C4-2B (cell line): ENCODE data around the gene STEAP2.
"Not testable (repeated sequence)": the region's sequence is repeated elsewhere in the genome, so short reads cannot be mapped to it uniquely, and the experiment has no call there.

Experiments
- H3K27ac ChIP-seq: fragments of 450-650 bp; 2 replicates; pipeline ENCODE4 v1.5.1; 2017
- CTCF ChIP-seq: fragments of 450-650 bp; conservative IDR thresholded peaks from 2 replicates; pipeline ENCODE4 v1.5.1; 2017; ENCODE audit warnings: mild to moderate bottlenecking
- ZFX ChIP-seq: fragments of 450-650 bp; IDR thresholded peaks from 2 replicates; pipeline ENCODE4 v1.6.1; 2017

STEAP2 gene

GRCh38 chr7:90244565-90244908, 33.0 kb downstream of the STEAP2 start:
- peak overlapping the region; percentile 78 for H3K27ac ChIP-seq
- TF ChIP-seq ZFX (no peak), CTCF (no peak)

DNA sequence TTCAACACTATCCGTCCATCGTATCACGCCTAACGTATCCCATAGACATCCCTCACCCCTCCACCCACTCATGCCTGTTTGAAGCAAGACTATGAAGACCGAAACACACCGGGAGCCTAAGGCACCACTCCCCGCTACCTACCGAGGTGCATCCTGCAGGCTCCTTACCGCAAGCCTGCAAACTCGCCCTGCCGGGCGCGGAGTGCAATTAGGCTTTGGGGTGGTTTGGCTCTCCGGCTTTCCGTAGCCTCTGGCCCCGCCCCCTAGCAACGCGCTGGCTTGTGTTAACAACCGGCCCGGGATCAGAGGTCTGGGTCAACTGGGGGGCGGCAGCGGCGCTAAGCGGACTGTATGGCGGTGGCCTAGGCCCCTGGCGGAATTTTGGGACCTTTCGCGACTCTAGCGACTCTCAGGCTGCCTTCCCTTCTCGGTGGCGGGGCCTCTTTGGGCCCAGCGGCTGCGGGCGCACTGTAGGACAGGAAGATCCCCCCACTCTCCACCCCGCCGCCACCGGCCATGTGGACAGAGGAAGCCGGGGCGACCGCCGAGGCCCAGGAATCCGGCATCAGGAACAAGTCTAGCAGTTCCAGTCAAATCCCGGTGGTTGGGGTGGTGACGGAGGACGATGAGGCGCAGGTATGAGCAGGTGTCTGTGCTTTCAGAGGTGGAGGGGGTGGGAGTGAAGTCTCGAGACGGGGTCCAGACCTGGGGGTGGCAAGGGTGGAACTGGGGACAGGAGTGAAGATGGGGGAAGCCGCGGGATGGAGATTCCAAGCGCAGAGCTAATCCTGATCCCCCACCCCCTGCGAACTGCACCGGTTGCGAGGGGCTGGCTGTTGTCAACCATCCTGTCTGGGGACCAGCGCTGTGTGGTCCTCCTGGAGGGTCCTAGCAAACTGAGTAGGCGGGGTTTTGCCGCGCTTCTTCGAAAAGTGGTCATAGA, 33.6 kb downstream of the STEAP2 start, which contains the start of gene CFAP69:
CFAP69 (plus strand) TSS at position 266 of the 943 bp plus-strand sequence; CDS start at position 517, 251 bp downstream.
- peak within 1 kb of the TSS; percentile 78 for H3K27ac ChIP-seq
- TF ChIP-seq ZFX (0 out of 2 replicates have a peak, but pooled peaks have one; percentile 31), CTCF (peak; percentile 30)

DNA sequence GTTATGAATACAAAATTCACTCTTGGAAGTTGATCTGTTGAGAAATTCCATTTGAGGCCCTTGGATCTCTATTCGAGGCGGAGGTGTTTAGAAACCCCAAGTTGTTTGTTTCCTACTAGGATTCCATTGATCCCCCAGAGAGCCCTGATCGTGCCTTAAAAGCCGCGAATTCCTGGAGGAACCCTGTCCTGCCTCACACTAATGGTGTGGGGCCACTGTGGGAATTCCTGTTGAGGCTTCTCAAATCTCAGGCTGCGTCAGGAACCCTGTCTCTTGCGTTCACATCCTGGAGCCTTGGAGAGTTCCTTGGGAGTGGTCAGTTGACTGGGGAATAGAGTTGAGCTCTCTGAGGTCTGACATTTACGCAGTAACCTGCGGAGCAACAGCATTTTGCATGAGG, 34.6 kb downstream of the STEAP2 start:
- no peak overlapping the region for H3K27ac ChIP-seq
- TF ChIP-seq CTCF (no peak), ZFX (no peak)

- no peak for TF ChIP-seq CTCF
- TF ChIP-seq ZFX: no peak
- H3K27ac ChIP-seq: no peak overlapping the region
Measured at GRCh38 chr7:90248706-90249105, 37.2 kb downstream of the STEAP2 start.

DNA sequence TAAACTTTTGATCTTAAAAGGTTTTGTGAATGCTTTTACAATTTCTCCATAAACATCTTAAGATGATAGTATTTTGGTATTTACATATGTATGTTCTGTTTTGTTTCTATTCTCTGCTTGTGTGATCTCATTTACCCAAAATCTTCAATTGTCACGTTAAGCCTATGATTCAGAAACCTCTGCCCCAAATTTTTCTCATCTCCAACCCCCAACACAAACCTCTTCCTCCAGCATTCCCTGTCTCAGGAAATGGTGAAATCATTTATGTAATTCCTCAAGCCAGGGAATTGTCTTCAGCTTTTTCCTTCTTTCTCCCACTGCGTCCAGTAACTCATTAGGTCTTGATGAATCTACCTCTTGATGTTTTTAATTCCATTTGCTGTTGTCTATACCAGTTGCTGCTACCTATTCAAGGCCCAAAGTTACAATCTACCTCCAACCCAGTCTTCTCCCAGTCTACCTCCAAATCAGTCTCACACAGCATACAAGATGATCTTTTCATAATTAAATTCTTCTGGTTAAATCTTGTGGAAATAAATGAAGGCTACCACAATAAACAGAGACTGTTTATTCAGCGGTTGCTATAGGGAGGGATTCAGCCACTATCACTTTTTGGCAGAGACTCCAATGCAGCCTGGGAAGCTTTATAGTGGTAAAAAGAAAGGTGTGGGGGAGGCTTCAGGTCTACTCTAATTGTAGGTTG, 39.2 kb downstream of the STEAP2 start:
- no peak overlapping the region for H3K27ac ChIP-seq

GRCh38 chr7:90251304-90251635, 39.7 kb downstream of the STEAP2 start:
- TF ChIP-seq CTCF (no peak), ZFX (no peak)
- no peak overlapping the region for H3K27ac ChIP-seq

More for the DNA sequence above, 39.2 kb downstream of the STEAP2 start:
- TF ChIP-seq ZFX (no peak), CTCF (no peak)

- H3K27ac ChIP-seq: not testable (repeated sequence)
Measured at GRCh38 chr7:90256011-90256410, 44.5 kb downstream of the STEAP2 start.
